ENCODE data around the gene IGFN1. TPM values are rescaled to one million over a fixed set of nuclear protein-coding genes. Genes with fewer than 3 reads are reported as not detected.
A peak's percentile ranks its signal among the peaks of the same experiment; 100 is the strongest.

The IGFN1 gene
- polyA plus RNA-seq, 2 donors: 0.01 to 0.02 TPM

DNA sequence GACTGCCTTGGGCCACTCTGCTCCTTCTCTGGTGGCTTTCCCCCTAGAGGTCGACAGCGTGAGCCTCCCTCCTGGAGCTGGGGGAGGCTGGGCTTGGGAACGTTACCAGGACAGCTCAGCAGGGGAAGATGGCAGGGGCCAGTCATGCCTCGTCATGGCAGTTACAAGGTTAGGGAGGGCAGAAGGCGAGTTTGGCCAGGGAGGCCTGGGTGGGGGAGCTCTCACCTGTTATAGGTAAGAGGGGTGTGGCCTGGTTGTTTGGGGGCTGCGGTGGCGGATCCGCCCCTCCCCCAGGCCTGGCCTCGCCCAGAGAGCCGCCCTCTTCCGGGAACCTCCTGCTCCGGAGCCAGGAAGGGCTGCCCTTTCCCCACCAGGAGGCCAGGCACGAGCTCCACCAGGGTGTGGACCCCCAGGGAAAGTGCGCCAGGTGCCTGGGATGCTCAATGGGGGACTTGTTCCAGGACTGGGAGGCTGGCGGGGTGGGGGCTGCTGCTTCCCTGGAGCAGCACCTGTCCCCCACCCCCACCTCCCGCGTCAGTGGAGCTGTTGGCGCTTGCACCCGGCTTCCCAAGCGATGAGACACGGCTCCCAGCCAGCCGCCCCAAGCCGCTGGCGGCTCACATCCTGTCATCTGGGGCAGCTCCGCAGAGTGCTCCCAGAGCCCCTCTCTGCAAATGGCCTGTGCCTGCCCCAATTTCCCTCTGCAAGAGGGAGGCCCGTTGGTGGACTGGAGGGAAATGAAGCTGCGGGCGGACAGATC is 69.0 kb downstream of the IGFN1 start:
- peak overlapping the region; percentile 82 to 90 for H3K27ac ChIP-seq (ENCODE audit: low read depth in 2 of 2, low read length in 1 of 2)
- peaks cover 8 to 24% of the 10 kb centered on the region in 2 donors for H3K4me1 ChIP-seq (ENCODE audit: control insufficient read depth in 2 of 2, insufficient read depth in 2 of 2, low read length in 1 of 2)
- 3 to 4% methylated on average over 25 to 28 of the region's 28 CpGs for WGBS, 2 donors
- H3K27me3 ChIP-seq (ENCODE audit: control insufficient read depth in 1 of 2, insufficient read depth in 2 of 2, low read length in 2 of 2): no peaks in the 10 kb centered on the region
- H3K4me3 ChIP-seq (ENCODE audit: low read depth in 1 of 2, low read length in 2 of 2): peak overlapping the region; percentile 7 to 27
- no peaks in the 10 kb centered on the region for H3K36me3 ChIP-seq (ENCODE audit: control insufficient read depth in 2 of 2, insufficient read depth in 2 of 2, low read length in 1 of 2)
- H3K9me3 ChIP-seq (ENCODE audit: control insufficient read depth in 2 of 2, insufficient read depth in 1 of 2, low read depth in 1 of 2, low read length in 1 of 2): no peaks in the 10 kb centered on the region

DNA sequence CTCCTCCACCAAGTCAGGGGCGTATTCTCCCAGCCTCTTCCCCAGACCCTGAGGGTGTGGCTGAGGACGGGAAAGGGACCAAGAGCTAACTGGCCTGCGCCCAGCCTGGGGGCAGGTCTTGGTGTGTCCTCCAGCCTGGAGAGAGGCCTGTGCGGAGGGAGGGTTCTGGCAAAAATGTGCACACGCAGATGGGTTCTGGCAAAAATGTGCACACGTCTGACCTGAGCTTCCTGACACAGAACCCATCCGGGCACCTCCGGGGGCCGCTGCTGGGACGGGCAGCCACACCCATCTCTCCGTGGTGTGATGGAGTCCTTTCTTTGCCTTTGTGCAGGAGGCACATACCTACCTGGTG is 69.6 kb downstream of the IGFN1 start:
- WGBS, 2 donors: 17 to 21% methylated on average over 11 of the region's 11 CpGs
- no peaks in the 10 kb centered on the region for H3K27me3 ChIP-seq (ENCODE audit: control insufficient read depth in 1 of 2, insufficient read depth in 2 of 2, low read length in 2 of 2)
- no peaks in the 10 kb centered on the region for H3K36me3 ChIP-seq (ENCODE audit: control insufficient read depth in 2 of 2, insufficient read depth in 2 of 2, low read length in 1 of 2)
- H3K9me3 ChIP-seq (ENCODE audit: control insufficient read depth in 2 of 2, insufficient read depth in 1 of 2, low read depth in 1 of 2, low read length in 1 of 2): no peaks in the 10 kb centered on the region
- peak overlapping the region; percentile 82 to 90 for H3K27ac ChIP-seq (ENCODE audit: low read depth in 2 of 2, low read length in 1 of 2)
- H3K4me1 ChIP-seq (ENCODE audit: control insufficient read depth in 2 of 2, insufficient read depth in 2 of 2, low read length in 1 of 2): peaks cover 8 to 20% of the 10 kb centered on the region in 2 donors
- peak overlapping the region; percentile 7 to 27 for H3K4me3 ChIP-seq (ENCODE audit: low read depth in 1 of 2, low read length in 2 of 2)

- peak overlapping the region; percentile 82 to 90 for H3K27ac ChIP-seq (ENCODE audit: low read depth in 2 of 2, low read length in 1 of 2)
- WGBS, 2 donors: 62 to 82% methylated on average over 8 of the region's 8 CpGs
Observed at GRCh38 chr1:201260648-201261311, 70.2 kb downstream of the IGFN1 start.

DNA sequence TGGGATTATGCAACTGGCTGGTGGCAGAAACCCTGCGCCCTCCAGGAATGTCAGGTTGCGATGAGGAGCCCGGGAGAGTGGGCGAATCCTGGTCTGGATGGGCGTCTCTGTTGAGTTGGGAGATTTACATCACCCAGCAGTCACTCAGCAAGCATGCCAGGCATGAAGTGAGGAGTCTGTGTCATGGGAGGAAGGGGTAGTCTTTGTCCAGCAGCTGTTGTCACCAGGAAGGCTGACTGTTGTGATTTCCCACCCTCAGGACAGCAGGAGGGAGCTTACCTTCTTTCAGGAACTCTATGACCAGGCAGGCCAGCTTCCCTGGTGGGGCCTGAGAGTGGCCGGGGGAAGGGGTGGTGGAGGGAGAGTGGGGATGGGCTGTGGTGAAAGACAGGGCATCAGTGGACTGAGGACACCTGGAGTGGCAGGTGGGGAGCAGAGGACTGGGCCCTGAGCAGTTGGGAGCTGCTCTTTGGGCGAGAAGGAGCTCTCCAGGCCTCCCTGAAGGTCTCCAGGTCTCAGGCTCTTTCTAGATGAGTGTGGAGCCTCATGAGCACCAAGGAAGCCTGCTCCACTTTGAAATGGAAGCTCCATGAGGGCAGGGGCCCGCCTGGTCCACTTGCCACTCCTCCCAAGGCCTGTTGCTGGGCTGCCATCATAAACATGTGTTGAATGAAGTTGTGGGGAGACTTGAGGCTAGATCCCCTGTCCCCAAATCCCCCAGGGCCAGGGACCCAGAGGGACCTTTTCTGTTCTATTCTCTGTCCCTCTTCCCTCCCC is 71.3 kb downstream of the IGFN1 start:
- H3K4me1 ChIP-seq (ENCODE audit: control insufficient read depth in 2 of 2, insufficient read depth in 2 of 2, low read length in 1 of 2): peaks cover 8 to 20% of the 10 kb centered on the region in 2 donors
- H3K27me3 ChIP-seq (ENCODE audit: control insufficient read depth in 1 of 2, insufficient read depth in 2 of 2, low read length in 2 of 2): no peaks in the 10 kb centered on the region
- no peaks in the 10 kb centered on the region for H3K36me3 ChIP-seq (ENCODE audit: control insufficient read depth in 2 of 2, insufficient read depth in 2 of 2, low read length in 1 of 2)
- H3K9me3 ChIP-seq (ENCODE audit: control insufficient read depth in 2 of 2, insufficient read depth in 1 of 2, low read depth in 1 of 2, low read length in 1 of 2): no peaks in the 10 kb centered on the region
- WGBS, 2 donors: 80 to 86% methylated on average over 8 of the region's 8 CpGs
- H3K27ac ChIP-seq (ENCODE audit: low read depth in 2 of 2, low read length in 1 of 2): peak overlapping the region in 1 of 2 donors; percentile 82
- no peak overlapping the region for H3K4me3 ChIP-seq (ENCODE audit: low read depth in 1 of 2, low read length in 2 of 2)

More at GRCh38 chr1:201260648-201261311, 70.2 kb downstream of the IGFN1 start:
- Histone ChIP-seq H3K9me3 (ENCODE audit: control insufficient read depth in 2 of 2, insufficient read depth in 1 of 2, low read depth in 1 of 2, low read length in 1 of 2) (no peaks in the 10 kb centered on the region), H3K4me3 (ENCODE audit: low read depth in 1 of 2, low read length in 2 of 2) (no peak overlapping the region), H3K4me1 (ENCODE audit: control insufficient read depth in 2 of 2, insufficient read depth in 2 of 2, low read length in 1 of 2) (peaks cover 8 to 20% of the 10 kb centered on the region in 2 donors), H3K36me3 (ENCODE audit: control insufficient read depth in 2 of 2, insufficient read depth in 2 of 2, low read length in 1 of 2) (no peaks in the 10 kb centered on the region), H3K27me3 (ENCODE audit: control insufficient read depth in 1 of 2, insufficient read depth in 2 of 2, low read length in 2 of 2) (no peaks in the 10 kb centered on the region)

DNA sequence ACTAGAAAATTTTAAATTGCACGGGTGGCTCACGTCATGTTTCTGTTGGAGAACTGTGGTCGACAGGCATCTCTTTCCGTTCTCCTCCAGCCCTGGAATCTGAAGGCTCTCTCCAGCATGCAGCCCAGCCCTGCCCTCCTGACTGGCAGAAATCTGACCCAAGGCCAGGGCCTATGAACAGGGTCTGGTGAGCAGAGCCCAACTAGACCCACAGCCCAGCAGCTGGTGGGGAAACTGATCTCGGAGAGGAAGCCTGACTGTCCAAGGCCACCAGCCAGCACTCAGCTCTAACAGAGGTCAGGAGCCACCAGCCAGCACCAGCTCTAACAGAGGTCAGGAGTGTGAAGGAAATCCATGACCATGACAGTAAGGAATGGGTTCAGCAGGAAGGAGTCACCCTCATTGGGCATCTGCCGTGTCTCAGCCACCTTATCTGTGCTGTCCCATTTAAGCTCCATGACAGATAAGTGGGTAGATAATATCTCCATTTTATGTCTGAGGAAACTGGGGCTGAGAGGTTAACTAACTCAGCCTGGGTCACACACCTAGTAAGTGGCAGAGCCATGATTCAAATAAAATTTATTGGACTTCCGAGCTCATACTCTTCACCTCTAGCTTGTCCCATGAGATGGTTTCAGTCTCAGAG is 72.5 kb downstream of the IGFN1 start:
- Histone ChIP-seq H3K4me3 (ENCODE audit: low read depth in 1 of 2, low read length in 2 of 2) (no peak overlapping the region), H3K27ac (ENCODE audit: low read depth in 2 of 2, low read length in 1 of 2) (no peak overlapping the region), H3K9me3 (ENCODE audit: control insufficient read depth in 2 of 2, insufficient read depth in 1 of 2, low read depth in 1 of 2, low read length in 1 of 2) (no peaks in the 10 kb centered on the region), H3K36me3 (ENCODE audit: control insufficient read depth in 2 of 2, insufficient read depth in 2 of 2, low read length in 1 of 2) (no peaks in the 10 kb centered on the region), H3K4me1 (ENCODE audit: control insufficient read depth in 2 of 2, insufficient read depth in 2 of 2, low read length in 1 of 2) (peaks cover 8 to 20% of the 10 kb centered on the region in 2 donors), H3K27me3 (ENCODE audit: control insufficient read depth in 1 of 2, insufficient read depth in 2 of 2, low read length in 2 of 2) (no peaks in the 10 kb centered on the region)
- WGBS, 2 donors: 90 to 92% methylated on average over 7 of the region's 7 CpGs

- H3K4me3 ChIP-seq (ENCODE audit: low read depth in 1 of 2, low read length in 2 of 2): no peak overlapping the region
- H3K27ac ChIP-seq (ENCODE audit: low read depth in 2 of 2, low read length in 1 of 2): no peak overlapping the region
- WGBS, 2 donors: 90 to 92% methylated on average over 6 of the region's 6 CpGs
- no peaks in the 10 kb centered on the region for H3K36me3 ChIP-seq (ENCODE audit: control insufficient read depth in 2 of 2, insufficient read depth in 2 of 2, low read length in 1 of 2)
- H3K4me1 ChIP-seq (ENCODE audit: control insufficient read depth in 2 of 2, insufficient read depth in 2 of 2, low read length in 1 of 2): peaks cover 5 to 27% of the 10 kb centered on the region in 2 donors
- H3K9me3 ChIP-seq (ENCODE audit: control insufficient read depth in 2 of 2, insufficient read depth in 1 of 2, low read depth in 1 of 2, low read length in 1 of 2): no peaks in the 10 kb centered on the region
- no peaks in the 10 kb centered on the region for H3K27me3 ChIP-seq (ENCODE audit: control insufficient read depth in 1 of 2, insufficient read depth in 2 of 2, low read length in 2 of 2)
Observed at GRCh38 chr1:201264072-201264471, 73.4 kb downstream of the IGFN1 start.

DNA sequence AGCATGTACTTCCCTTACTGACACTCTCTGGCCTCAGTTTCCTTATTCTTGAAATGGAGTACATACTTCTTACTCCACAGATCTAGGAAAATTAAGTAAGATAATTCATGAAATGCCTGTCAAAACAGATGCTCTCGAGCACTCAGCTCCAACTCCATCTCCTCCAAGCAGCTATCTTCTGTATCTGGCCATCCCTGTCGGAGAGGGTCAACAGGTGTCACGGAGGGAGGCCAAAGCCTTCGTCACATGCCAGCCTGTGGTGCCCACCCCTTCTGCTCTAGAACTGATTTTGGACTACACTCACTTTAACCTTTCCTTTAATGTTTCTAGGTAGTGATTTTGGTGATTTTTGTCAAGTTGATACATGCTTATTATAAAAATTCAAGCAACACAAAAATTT is 73.9 kb downstream of the IGFN1 start:
- Histone ChIP-seq H3K4me3 (ENCODE audit: low read depth in 1 of 2, low read length in 2 of 2) (no peak overlapping the region), H3K4me1 (ENCODE audit: control insufficient read depth in 2 of 2, insufficient read depth in 2 of 2, low read length in 1 of 2) (peaks cover 4 to 26% of the 10 kb centered on the region in 2 donors), H3K36me3 (ENCODE audit: control insufficient read depth in 2 of 2, insufficient read depth in 2 of 2, low read length in 1 of 2) (no peaks in the 10 kb centered on the region), H3K27ac (ENCODE audit: low read depth in 2 of 2, low read length in 1 of 2) (no peak overlapping the region), H3K27me3 (ENCODE audit: control insufficient read depth in 1 of 2, insufficient read depth in 2 of 2, low read length in 2 of 2) (no peaks in the 10 kb centered on the region), H3K9me3 (ENCODE audit: control insufficient read depth in 2 of 2, insufficient read depth in 1 of 2, low read depth in 1 of 2, low read length in 1 of 2) (no peaks in the 10 kb centered on the region)
- WGBS, 2 donors: 87 to 91% methylated on average over 4 of the region's 4 CpGs

GRCh38 chr1:201265756-201266155 is 75.1 kb downstream of the IGFN1 start:
- 56 to 63% methylated on average over 3 of the region's 3 CpGs for WGBS, 2 donors
- H3K27ac ChIP-seq (ENCODE audit: low read depth in 2 of 2, low read length in 1 of 2): no peak overlapping the region

DNA sequence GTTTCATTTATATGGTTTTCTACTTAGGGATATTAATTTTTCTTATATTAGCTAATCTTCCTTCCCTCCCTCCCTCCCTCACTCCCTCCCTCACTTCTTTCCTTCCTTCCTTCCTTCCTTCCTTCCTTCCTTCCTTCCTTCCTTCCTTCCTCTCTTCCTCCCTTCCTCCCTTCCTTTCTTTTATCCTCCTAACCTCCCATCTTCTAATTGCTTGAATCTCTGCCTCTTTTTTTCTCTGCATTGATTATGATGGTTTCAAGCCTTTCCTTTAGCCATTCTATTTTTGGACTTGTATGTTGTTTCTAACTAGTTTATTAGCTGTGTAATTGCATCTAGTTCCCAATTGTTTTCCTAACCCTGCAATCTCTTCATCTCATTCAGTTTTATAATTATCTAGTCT is 75.7 kb downstream of the IGFN1 start:
- Histone ChIP-seq H3K4me1 (ENCODE audit: control insufficient read depth in 2 of 2, insufficient read depth in 2 of 2, low read length in 1 of 2) (peaks cover 5 to 22% of the 10 kb centered on the region in 2 donors), H3K27ac (ENCODE audit: low read depth in 2 of 2, low read length in 1 of 2) (peak overlapping the region in 1 of 2 donors; percentile 72), H3K9me3 (ENCODE audit: control insufficient read depth in 2 of 2, insufficient read depth in 1 of 2, low read depth in 1 of 2, low read length in 1 of 2) (no peaks in the 10 kb centered on the region), H3K4me3 (ENCODE audit: low read depth in 1 of 2, low read length in 2 of 2) (no peak overlapping the region), H3K36me3 (ENCODE audit: control insufficient read depth in 2 of 2, insufficient read depth in 2 of 2, low read length in 1 of 2) (no peaks in the 10 kb centered on the region), H3K27me3 (ENCODE audit: control insufficient read depth in 1 of 2, insufficient read depth in 2 of 2, low read length in 2 of 2) (no peaks in the 10 kb centered on the region)

More at GRCh38 chr1:201265756-201266155, 75.1 kb downstream of the IGFN1 start:
- no peaks in the 10 kb centered on the region for H3K27me3 ChIP-seq (ENCODE audit: control insufficient read depth in 1 of 2, insufficient read depth in 2 of 2, low read length in 2 of 2)
- peaks cover 4 to 23% of the 10 kb centered on the region in 2 donors for H3K4me1 ChIP-seq (ENCODE audit: control insufficient read depth in 2 of 2, insufficient read depth in 2 of 2, low read length in 1 of 2)
- H3K9me3 ChIP-seq (ENCODE audit: control insufficient read depth in 2 of 2, insufficient read depth in 1 of 2, low read depth in 1 of 2, low read length in 1 of 2): no peaks in the 10 kb centered on the region
- no peak overlapping the region for H3K4me3 ChIP-seq (ENCODE audit: low read depth in 1 of 2, low read length in 2 of 2)
- no peaks in the 10 kb centered on the region for H3K36me3 ChIP-seq (ENCODE audit: control insufficient read depth in 2 of 2, insufficient read depth in 2 of 2, low read length in 1 of 2)

Measured in esophagus (tissue), 2 donors.